Stomach (tissue), 9 donors: Measurements from ENCODE around the gene CCDC13. TPM values are rescaled to one million over a fixed set of nuclear protein-coding genes. Genes with fewer than 3 reads are reported as not detected.

Experiments
- DNase-seq, 2 donors: peaks; one replicate each; pipeline versions ENCODE4 v3.0.0 to v3.0.0-alpha.2; 2013 to 2019
- H3K27ac ChIP-seq, 5 donors: fragments of 200-600 bp in 4 of 5; sonication (generic) in 4 of 5; one replicate each; pipeline ENCODE4 v1.5.1; 2013 to 2019; ENCODE audit warnings: mild to moderate bottlenecking in 1 of 5, moderate library complexity in 1 of 5
- H3K27me3 ChIP-seq, 3 donors: fragments of 200-600 bp; sonication (generic); one replicate each; pipeline ENCODE4 v1.5.1; 2017 to 2019; ENCODE audit warnings: mixed run types in 1 of 3
- H3K36me3 ChIP-seq, 4 donors: fragments of 200-600 bp; sonication (generic); 1 replicate in 3 of 4; 2 replicates in 1 of 4; pipeline ENCODE4 v1.5.1; 2016 to 2019
- H3K4me1 ChIP-seq, 4 donors: fragments of 200-600 bp; sonication (generic); one replicate each; pipeline ENCODE4 v1.5.1; 2016 to 2019
- H3K4me3 ChIP-seq, 4 donors: fragments of 200-600 bp; sonication (generic) in 3 of 4; one replicate each; pipeline ENCODE4 v1.5.1; 2016 to 2019; ENCODE audit warnings: mild to moderate bottlenecking in 1 of 4
- H3K9me3 ChIP-seq, 4 donors: fragments of 200-600 bp; sonication (generic); one replicate each; pipeline ENCODE4 v1.5.1; 2016 to 2019
- CTCF ChIP-seq, 7 experiments: fragments of 450-650 bp in 4 of 7; fragments of 200-600 bp in 3 of 7; sonication (generic) in 3 of 7; IDR thresholded peaks; one replicate each; pipeline ENCODE4 v1.5.1; 2016 to 2019; ENCODE audit warnings: antibody characterized with exemption in 7 of 7, control low read depth in 2 of 7, mild to moderate bottlenecking in 1 of 7
- EP300 ChIP-seq: sonication (generic); formaldehyde crosslinking; IDR thresholded peaks from one replicate; pipeline ENCODE4 v1.6.1; 2017; ENCODE audit warnings: antibody characterized with exemption
- POLR2A ChIP-seq, 4 donors: fragments of 450-650 bp; IDR thresholded peaks; one replicate each; pipeline ENCODE4 v1.6.1; 2016; ENCODE audit warnings: antibody characterized with exemption in 4 of 4, control low read depth in 2 of 4, mild to moderate bottlenecking in 1 of 4, moderate library complexity in 1 of 4
- POLR2AphosphoS5 ChIP-seq, 3 donors: sonication (generic); formaldehyde crosslinking; IDR thresholded peaks; one replicate each; pipeline ENCODE4 v1.6.1; 2016; ENCODE audit warnings: antibody characterized with exemption in 3 of 3
- WGBS, 5 donors: extraction: QIAGEN DNeasy Blood & Tissue Kit in 3 of 5; methylation state at CpG; one replicate each; pipeline versions ENCODE4 v1.1.5 to v1.1.7; 2013 to 2018; 5-methylcytosine and 5-hydroxymethylcytosine counted together
- intact Hi-C: fragments of 100-400 bp; cut with DNase I; formaldehyde crosslinking; loops from one replicate; pipeline ENCODE4 v1.15.1; 2023; ENCODE audit warnings: low total_unique reads
- polyA plus RNA-seq, 3 donors: library from polyadenylated mRNA; stranded (reverse); fragments of 200-250 nt; gene quantifications; one replicate each; pipeline ENCODE4 v1.2.3, GENCODE V29; 2013
- total RNA-seq, 5 donors: library from RNA; depleted of rRNA; stranded (reverse); fragments of >200 nt; gene quantifications; one replicate each; pipeline versions ENCODE4 v1.1.0 to v1.2.3, GENCODE V29; 2014 to 2016
- donor health status: healthy with polysubstance abuse.
- donor health status: Bipolar disorder and iron deficiency.
- donor health status: healthy.

Gene CCDC13
- total and polyA plus RNA-seq, 8 donors = 0.44 to 31.7 (median 2.2) TPM; not detected in 1

GRCh38 chr3:42745291-42745745 lies 27.7 kb downstream of the CCDC13 start:
- DNase-seq = no peak
- WGBS, 5 donors = 60 to 73% (median 68%) methylated on average over 3 of the region's 3 CpGs
- no peaks in the 10 kb centered on the region for H3K27me3 ChIP-seq
- TF ChIP-seq POLR2AphosphoS5 (IDR thresholded peaks at IDR 0.05) = no peak
- no peak for TF ChIP-seq POLR2A (IDR thresholded peaks at IDR 0.05)
- TF ChIP-seq CTCF (IDR thresholded peaks at IDR 0.05) = no peak
- intact Hi-C loops = loop anchor here (10.0 kb wide), 1 partner anchor 91 kb away; the partner anchor contains the start of gene ZBTB47
- H3K36me3 ChIP-seq = no peaks in the 10 kb centered on the region
- peaks cover 17 to 63% (median 43%) of the 10 kb centered on the region in 4 donors for H3K4me1 ChIP-seq
- no peaks in the 10 kb centered on the region for H3K9me3 ChIP-seq
- peak overlapping the region in 3 of 5 donors; percentile 42 to 80 (median 67) for H3K27ac ChIP-seq
- no peak overlapping the region for H3K4me3 ChIP-seq

GRCh38 chr3:42743204-42743995 lies 29.7 kb downstream of the CCDC13 start:
- Histone ChIP-seq H3K4me1 (peaks cover 17 to 44% (median 34%) of the 10 kb centered on the region in 4 donors), H3K27ac (peak overlapping the region in 1 of 5 donors; percentile 54), H3K36me3 (no peaks in the 10 kb centered on the region), H3K27me3 (no peaks in the 10 kb centered on the region), H3K4me3 (no peak overlapping the region), H3K9me3 (no peaks in the 10 kb centered on the region)
- 86 to 99% (median 95%) methylated on average over 7 of the region's 7 CpGs for WGBS, 5 donors
- no peak for DNase-seq
- intact Hi-C loops = loop anchor here (10.0 kb wide), 1 partner anchor 89 kb away; the partner anchor contains the start of gene ZBTB47
- TF ChIP-seq EP300 (no peak), POLR2A (IDR thresholded peaks at IDR 0.05) (no peak), POLR2AphosphoS5 (IDR thresholded peaks at IDR 0.05) (no peak), CTCF (IDR thresholded peaks at IDR 0.05) (no peak)

GRCh38 chr3:42742688-42743087 lies 30.4 kb downstream of the CCDC13 start:
- Histone ChIP-seq H3K4me1 (peaks cover 17 to 37% (median 30%) of the 10 kb centered on the region in 4 donors), H3K9me3 (no peaks in the 10 kb centered on the region), H3K4me3 (no peak overlapping the region), H3K36me3 (no peaks in the 10 kb centered on the region), H3K27me3 (no peaks in the 10 kb centered on the region), H3K27ac (no peak overlapping the region)
- TF ChIP-seq POLR2A (IDR thresholded peaks at IDR 0.05) (no peak), POLR2AphosphoS5 (IDR thresholded peaks at IDR 0.05) (no peak), EP300 (no peak), CTCF (IDR thresholded peaks at IDR 0.05) (no peak)
- DNase-seq = no peak
- 93 to 96% (median 95%) methylated on average over 9 of the region's 9 CpGs for WGBS, 5 donors
- intact Hi-C loops = loop anchor here (10.0 kb wide), 1 partner anchor 88 kb away; the partner anchor contains the start of gene ZBTB47

GRCh38 chr3:42742259-42742658 lies 30.8 kb downstream of the CCDC13 start:
- Histone ChIP-seq H3K27me3 (no peaks in the 10 kb centered on the region), H3K27ac (no peak overlapping the region), H3K9me3 (no peaks in the 10 kb centered on the region), H3K4me1 (peaks cover 15 to 33% (median 27%) of the 10 kb centered on the region in 4 donors), H3K4me3 (no peak overlapping the region), H3K36me3 (no peaks in the 10 kb centered on the region)
- no peak for DNase-seq
- intact Hi-C loops = loop anchor here (10.0 kb wide), 1 partner anchor 87 kb away; the partner anchor contains the start of gene ZBTB47
- no peak for TF ChIP-seq CTCF (IDR thresholded peaks at IDR 0.05)
- no peak for TF ChIP-seq POLR2AphosphoS5 (IDR thresholded peaks at IDR 0.05)
- no peak for TF ChIP-seq EP300
- no peak for TF ChIP-seq POLR2A (IDR thresholded peaks at IDR 0.05)
- 82 to 93% (median 88%) methylated on average over 4 of the region's 4 CpGs for WGBS, 5 donors
